Natural killer cell (primary cell): ENCODE data around the gene INPP5D. TPM values are rescaled to one million over a fixed set of nuclear protein-coding genes. Genes with fewer than 3 reads are reported as not detected.

Source experiments
- ATAC-seq, 3 donors: fragments of 150-1000 bp in 2 of 3; fragments of 200-7000 bp in 1 of 3; cut with Tn5 transposase; 1 replicate in 1 of 3; 2 replicates in 2 of 3; pipeline ENCODE4 v1.10.0; 2021; ENCODE audit warnings: mild to moderate bottlenecking in 2 of 3, moderate library complexity in 2 of 3
- DNase-seq, 2 donors: peaks; one replicate each; pipeline versions ENCODE4 v3.0.0 to v3.0.0-alpha.2; 2013 to 2021; ENCODE audit warnings: mixed read lengths in 1 of 2
- H3K27ac ChIP-seq: one replicate; pipeline ENCODE4 v1.5.1; 2013; ENCODE audit warnings: mild to moderate bottlenecking, low read length
- H3K27me3 ChIP-seq: one replicate; pipeline ENCODE4 v1.6.1; 2013; ENCODE audit warnings: low read length; ENCODE audit not compliant: control insufficient read depth, insufficient read depth
- H3K36me3 ChIP-seq: one replicate; pipeline ENCODE4 v1.6.1; 2013; ENCODE audit warnings: low read length; ENCODE audit not compliant: control insufficient read depth, insufficient read depth
- H3K4me1 ChIP-seq: one replicate; pipeline ENCODE4 v1.6.1; 2013; ENCODE audit warnings: low read length; ENCODE audit not compliant: control insufficient read depth, insufficient read depth
- H3K4me3 ChIP-seq: one replicate; pipeline ENCODE4 v1.5.1; 2013; ENCODE audit warnings: low read length
- H3K9me3 ChIP-seq: one replicate; pipeline ENCODE4 v1.6.1; 2013; ENCODE audit warnings: low read length; ENCODE audit not compliant: control insufficient read depth, insufficient read depth
- H3K27ac Mint-ChIP-seq, 2 donors: one replicate each; pipeline ENCODE4 v1.8.0; 2022; ENCODE audit warnings: mild to moderate bottlenecking in 2 of 2, mixed read lengths in 2 of 2, moderate library complexity in 1 of 2
- H3K27me3 Mint-ChIP-seq, 2 donors: one replicate each; pipeline ENCODE4 v1.8.0; 2022; ENCODE audit warnings: low read depth in 2 of 2, mixed read lengths in 2 of 2
- H3K36me3 Mint-ChIP-seq: one replicate; pipeline ENCODE4 v1.8.0; 2022; ENCODE audit warnings: mixed read lengths
- H3K4me1 Mint-ChIP-seq, 2 donors: one replicate each; pipeline ENCODE4 v1.8.0; 2022; ENCODE audit warnings: mixed read lengths in 2 of 2
- H3K4me3 Mint-ChIP-seq: one replicate; pipeline ENCODE4 v1.8.0; 2022; ENCODE audit warnings: mild to moderate bottlenecking, moderate library complexity, mixed read lengths
- H3K9me3 Mint-ChIP-seq, 2 donors: one replicate each; pipeline ENCODE4 v1.8.0; 2022; ENCODE audit warnings: mixed read lengths in 2 of 2
- WGBS: methylation state at CpG from one replicate; pipeline ENCODE4 v1.1.7; 2013; ENCODE audit warnings: missing lambda C conversion rate; ENCODE audit not compliant: insufficient coverage; 5-methylcytosine and 5-hydroxymethylcytosine counted together
- intact Hi-C: fragments of 100-400 bp; cut with micrococcal nuclease; formaldehyde crosslinking; loops from one replicate; pipeline ENCODE4 v1.14.2; 2022
- total RNA-seq, 4 donors: library from RNA; stranded (reverse); fragments of 120-200 nt in 1 of 4; gene quantifications; one replicate each; pipeline versions ENCODE4 v1.2.3 to v1.2.4, GENCODE V29; 2013 to 2022
- TF ChIP-seq, protein P1 (sequence below): fragments of 200-600 bp; IDR thresholded peaks from one replicate; pipeline ENCODE4 v1.8.0; 2022; ENCODE audit warnings: antibody characterized with exemption

Gene INPP5D
- total RNA-seq, 3 donors from 2014 or later (not counting 1 experiment from before 2014, with no cell fraction given): 385 to 498 (median 497) TPM

- Histone ChIP-seq H3K36me3 (peaks cover 41% of the 10 kb centered on the region), H3K9me3 (no peaks in the 10 kb centered on the region), H3K27me3 (no peaks in the 10 kb centered on the region), H3K4me1 (peaks cover 100% of the 10 kb centered on the region), H3K27ac (peak overlapping the region; percentile 85), H3K4me3 (no peak overlapping the region)
- H3K36me3 Mint-ChIP-seq: peaks cover 15% of the 10 kb centered on the region
- H3K9me3 Mint-ChIP-seq: no peaks in the 10 kb centered on the region
- ATAC-seq (no peak), DNase-seq (peak in 1 of 2 donors; percentile 57)
- 53% methylated on average over 8 of the region's 8 CpGs for WGBS
- H3K4me3 Mint-ChIP-seq: peak overlapping the region; percentile 89
- H3K27ac Mint-ChIP-seq: no peak overlapping the region
- H3K27me3 Mint-ChIP-seq: no peaks in the 10 kb centered on the region
- intact Hi-C loops: loop anchor here (1.0 to 10.0 kb wide), 3 partner anchors 17 to 301 kb away; partner anchors contain the start of gene INPP5D
- H3K4me1 Mint-ChIP-seq: peaks cover 95 to 96% of the 10 kb centered on the region in 2 donors
- TF ChIP-seq, protein P1, sequence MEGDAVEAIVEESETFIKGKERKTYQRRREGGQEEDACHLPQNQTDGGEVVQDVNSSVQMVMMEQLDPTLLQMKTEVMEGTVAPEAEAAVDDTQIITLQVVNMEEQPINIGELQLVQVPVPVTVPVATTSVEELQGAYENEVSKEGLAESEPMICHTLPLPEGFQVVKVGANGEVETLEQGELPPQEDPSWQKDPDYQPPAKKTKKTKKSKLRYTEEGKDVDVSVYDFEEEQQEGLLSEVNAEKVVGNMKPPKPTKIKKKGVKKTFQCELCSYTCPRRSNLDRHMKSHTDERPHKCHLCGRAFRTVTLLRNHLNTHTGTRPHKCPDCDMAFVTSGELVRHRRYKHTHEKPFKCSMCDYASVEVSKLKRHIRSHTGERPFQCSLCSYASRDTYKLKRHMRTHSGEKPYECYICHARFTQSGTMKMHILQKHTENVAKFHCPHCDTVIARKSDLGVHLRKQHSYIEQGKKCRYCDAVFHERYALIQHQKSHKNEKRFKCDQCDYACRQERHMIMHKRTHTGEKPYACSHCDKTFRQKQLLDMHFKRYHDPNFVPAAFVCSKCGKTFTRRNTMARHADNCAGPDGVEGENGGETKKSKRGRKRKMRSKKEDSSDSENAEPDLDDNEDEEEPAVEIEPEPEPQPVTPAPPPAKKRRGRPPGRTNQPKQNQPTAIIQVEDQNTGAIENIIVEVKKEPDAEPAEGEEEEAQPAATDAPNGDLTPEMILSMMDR: no peak
These were observed 23.6 kb downstream of the INPP5D start for GRCh38 chr2:233083782-233084181.

DNA sequence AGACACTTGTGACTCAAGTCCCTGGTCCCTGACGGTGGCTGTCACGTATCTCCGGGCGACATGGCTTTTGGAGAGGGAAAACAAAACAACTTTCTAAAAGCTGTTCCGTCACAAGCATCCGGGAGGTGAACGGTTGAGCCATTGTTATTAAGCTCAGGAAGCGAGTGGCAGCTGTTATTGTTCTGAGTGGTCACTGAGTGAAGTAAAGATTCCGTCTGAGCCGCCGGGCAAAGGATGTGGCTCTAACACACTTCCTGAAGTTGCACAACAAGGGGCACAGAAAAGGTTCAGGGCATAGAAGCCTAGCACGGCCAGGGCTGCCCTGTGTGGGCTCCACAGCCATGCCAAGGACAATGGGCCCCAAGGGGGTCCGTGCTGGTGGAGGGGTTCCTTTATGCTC is 24.3 kb downstream of the INPP5D start:
- H3K4me1 Mint-ChIP-seq: peaks cover 94 to 96% of the 10 kb centered on the region in 2 donors
- Histone ChIP-seq H3K36me3 (peaks cover 48% of the 10 kb centered on the region), H3K4me3 (peak overlapping the region; percentile 3)

DNA sequence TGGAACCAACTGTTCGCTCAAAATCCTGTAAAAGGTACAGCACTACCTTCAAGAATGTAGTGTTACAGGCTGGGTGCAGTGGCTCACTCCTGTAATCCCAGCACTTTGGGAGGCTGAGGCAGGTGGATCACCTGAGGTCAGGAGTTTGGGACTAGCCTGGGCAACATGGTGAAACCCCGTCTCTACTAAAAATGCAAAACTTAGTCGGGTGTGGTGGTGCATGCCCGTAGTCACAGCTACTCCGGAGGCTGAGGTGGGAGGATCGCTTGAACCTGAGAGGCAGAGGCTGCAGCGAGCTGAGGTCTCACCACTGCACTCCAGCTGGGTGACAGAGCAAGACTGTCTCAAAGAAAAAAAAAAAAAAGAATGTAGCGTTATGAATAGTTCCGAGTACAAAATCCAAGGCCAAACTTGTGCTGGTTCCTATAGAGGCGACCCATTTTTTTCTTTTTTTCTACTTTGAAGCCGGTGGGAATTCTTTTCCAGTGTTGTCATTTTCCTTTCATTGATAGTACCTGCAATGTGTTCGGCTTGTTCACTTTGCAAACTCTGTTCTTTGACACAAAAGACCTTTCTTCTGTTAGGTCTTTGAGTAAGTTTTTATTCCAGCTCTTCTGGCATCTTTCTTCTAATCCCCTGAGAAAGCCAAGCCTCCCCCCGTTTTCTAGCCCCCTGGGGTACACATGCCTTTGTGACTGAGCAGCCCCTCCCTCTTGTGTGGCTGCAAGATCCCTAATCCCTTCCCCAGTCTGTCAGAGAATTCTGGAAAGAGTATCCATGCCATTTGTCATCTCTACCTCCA is 25.1 kb downstream of the INPP5D start:
- Histone ChIP-seq H3K27me3 (no peaks in the 10 kb centered on the region), H3K9me3 (no peaks in the 10 kb centered on the region), H3K4me3 (no peak overlapping the region), H3K4me1 (peaks cover 95% of the 10 kb centered on the region), H3K27ac (peak overlapping the region; percentile 85), H3K36me3 (peaks cover 55% of the 10 kb centered on the region)
- no peaks in the 10 kb centered on the region for H3K27me3 Mint-ChIP-seq
- no peaks in the 10 kb centered on the region for H3K9me3 Mint-ChIP-seq
- H3K4me3 Mint-ChIP-seq: peak overlapping the region; percentile 89
- TF ChIP-seq, protein P1: no peak
- WGBS: 56% methylated on average over 13 of the region's 13 CpGs
- peak in 1 of 3 donors; percentile 1 for ATAC-seq
- DNase-seq: no peak
- H3K27ac Mint-ChIP-seq: no peak overlapping the region
- peaks cover 92 to 96% of the 10 kb centered on the region in 2 donors for H3K4me1 Mint-ChIP-seq
- intact Hi-C loops: loop anchor here (2.0 to 10.0 kb wide), 2 partner anchors 24 to 300 kb away; partner anchors contain the start of gene INPP5D
- H3K36me3 Mint-ChIP-seq: peaks cover 15% of the 10 kb centered on the region

More for the DNA sequence above, 24.3 kb downstream of the INPP5D start:
- H3K9me3 ChIP-seq: no peaks in the 10 kb centered on the region
- H3K4me1 ChIP-seq: peaks cover 98% of the 10 kb centered on the region
- TF ChIP-seq, protein P1: no peak
- ATAC-seq: peak; percentile 61 to 81 (median 76)
- intact Hi-C loops: loop anchor here (1.0 to 10.0 kb wide), 3 partner anchors 16 to 300 kb away; partner anchors contain the start of gene INPP5D
- H3K27me3 ChIP-seq: no peaks in the 10 kb centered on the region
- no peak overlapping the region for H3K27ac Mint-ChIP-seq
- peak; percentile 64 to 74 for DNase-seq
- peak overlapping the region; percentile 85 for H3K27ac ChIP-seq
- WGBS: 1% methylated on average over 13 of the region's 13 CpGs
- H3K9me3 Mint-ChIP-seq: no peaks in the 10 kb centered on the region
- H3K27me3 Mint-ChIP-seq: no peaks in the 10 kb centered on the region
- H3K4me3 Mint-ChIP-seq: peak overlapping the region; percentile 89
- peaks cover 15% of the 10 kb centered on the region for H3K36me3 Mint-ChIP-seq
